Hematopoietic multipotent progenitor cell treated with erythropoietin and hydrocortisone succinate and interleukin-3 and kit ligand, for 4 days (in vitro differentiated cells): Measurements from ENCODE around the gene SETD5.
"Not testable (repeated sequence)": the region's sequence is repeated elsewhere in the genome, so short reads cannot be mapped to it uniquely, and the experiment has no call there.

Source experiments
- DNase-seq: peaks from one replicate; pipeline ENCODE4 v3.0.0-alpha.2; 2015

Gene SETD5

DNA sequence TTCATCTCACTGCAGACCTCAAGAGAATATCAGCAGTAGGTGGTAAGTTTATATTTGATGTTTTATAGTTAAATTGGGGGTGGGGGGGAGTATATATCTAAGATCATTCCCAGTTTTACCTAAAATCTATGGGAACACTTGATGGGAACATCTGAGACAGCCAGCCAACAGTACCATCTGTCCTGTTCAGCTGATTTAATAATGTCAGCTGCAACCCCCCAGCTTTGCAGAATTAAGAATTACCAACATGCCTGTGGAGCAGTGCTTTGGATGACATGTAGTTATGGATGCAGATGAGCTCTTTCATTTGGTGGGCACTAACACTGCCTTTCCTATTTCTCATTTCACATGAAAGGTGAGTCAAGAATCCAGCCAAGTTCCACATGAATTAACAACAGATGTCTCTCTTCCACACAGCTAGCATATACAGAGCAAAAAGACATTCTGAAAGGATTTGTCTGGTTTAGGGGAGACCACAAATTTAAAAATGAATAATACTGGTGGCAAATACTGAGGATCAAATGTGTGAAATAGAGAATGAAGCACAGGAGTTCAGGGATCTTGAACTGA, 76.2 kb downstream of the SETD5 start:
- DNase-seq: no peak

DNA sequence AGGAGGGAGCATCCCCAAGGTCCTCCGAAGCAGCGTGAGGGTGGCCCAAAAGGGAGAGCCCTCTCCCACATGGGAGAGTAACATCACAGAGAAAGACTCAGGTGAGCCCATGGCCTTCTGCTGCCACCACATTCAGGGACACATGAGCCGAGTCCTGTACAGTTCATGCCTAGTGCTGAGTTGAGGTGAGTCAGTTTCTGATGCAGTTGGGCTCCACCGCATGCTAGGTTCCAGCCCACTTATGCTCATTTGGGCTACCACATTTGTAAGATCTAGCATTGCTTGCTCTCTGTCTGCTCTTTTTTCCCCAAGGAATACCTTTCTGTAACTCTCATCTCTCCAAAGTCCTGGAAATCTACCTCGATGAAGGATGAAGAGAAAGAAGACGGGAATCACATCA, 77.1 kb downstream of the SETD5 start:
- no peak for DNase-seq

- DNase-seq: no peak
Observed at GRCh38 chr3:9476935-9477334, 79.5 kb downstream of the SETD5 start.

DNA sequence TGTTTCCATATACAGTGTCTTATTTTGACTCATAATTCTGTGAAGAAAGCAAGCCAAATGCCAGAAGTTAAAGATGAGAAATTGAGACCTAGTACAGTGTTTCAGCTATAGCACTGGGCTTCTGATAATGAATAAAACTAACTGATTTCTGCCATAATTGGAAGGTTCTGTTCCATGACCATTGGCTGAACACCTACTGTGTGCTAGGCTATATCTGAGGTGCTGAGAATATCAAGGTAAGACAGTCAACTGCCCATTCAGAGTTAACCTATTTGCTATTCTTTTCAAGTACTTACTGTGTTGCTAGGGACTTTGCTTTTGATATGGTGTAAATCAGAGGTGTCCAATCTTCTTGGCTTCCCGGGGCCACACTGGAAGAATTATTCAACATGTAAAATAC, 82.8 kb downstream of the SETD5 start:
- DNase-seq: no peak

GRCh38 chr3:9485248-9485647, 87.8 kb downstream of the SETD5 start:
- DNase-seq: no peak

DNA sequence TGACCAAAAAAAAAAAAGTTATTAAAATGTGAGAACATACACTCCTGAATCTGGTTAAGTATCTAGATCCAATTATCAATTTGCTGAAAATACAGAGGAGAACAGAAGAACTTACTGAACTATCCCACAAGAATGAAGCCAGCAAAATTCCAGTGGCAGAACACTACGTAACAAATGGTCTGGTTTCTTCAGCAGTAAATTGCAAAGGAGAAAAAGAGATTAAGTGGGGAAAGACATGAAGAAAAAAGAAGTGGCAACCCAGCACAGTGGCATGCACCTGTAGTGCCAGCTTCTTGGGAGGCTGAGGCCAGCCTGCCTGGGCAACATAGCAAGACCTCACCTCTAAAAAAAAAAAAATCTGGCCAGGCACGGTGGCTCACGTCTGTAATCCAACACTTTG, 94.1 kb downstream of the SETD5 start:
- no peak for DNase-seq

DNA sequence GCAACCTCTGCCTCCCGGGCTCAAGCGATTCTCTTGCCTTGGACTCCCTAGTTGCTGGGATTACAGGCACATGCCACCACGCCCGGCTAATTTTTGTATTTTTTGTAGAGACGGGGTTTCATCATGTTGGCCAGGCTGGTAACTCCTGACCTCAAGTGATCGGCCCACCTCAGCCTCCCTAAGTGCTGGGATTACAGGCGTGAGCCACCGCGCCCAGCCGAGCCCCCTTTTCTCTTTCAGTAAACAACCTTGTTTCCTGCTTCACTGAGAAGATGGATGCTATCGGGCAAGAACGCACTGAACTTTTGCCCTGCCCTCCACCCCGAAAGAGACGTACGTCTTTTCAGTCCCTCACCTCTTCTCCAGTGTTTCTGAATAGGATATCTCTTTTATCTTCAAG, 96.6 kb downstream of the SETD5 start:
- DNase-seq: not testable (repeated sequence)

- no peak for DNase-seq
Observed at GRCh38 chr3:9496893-9497292, 99.5 kb downstream of the SETD5 start.

DNA sequence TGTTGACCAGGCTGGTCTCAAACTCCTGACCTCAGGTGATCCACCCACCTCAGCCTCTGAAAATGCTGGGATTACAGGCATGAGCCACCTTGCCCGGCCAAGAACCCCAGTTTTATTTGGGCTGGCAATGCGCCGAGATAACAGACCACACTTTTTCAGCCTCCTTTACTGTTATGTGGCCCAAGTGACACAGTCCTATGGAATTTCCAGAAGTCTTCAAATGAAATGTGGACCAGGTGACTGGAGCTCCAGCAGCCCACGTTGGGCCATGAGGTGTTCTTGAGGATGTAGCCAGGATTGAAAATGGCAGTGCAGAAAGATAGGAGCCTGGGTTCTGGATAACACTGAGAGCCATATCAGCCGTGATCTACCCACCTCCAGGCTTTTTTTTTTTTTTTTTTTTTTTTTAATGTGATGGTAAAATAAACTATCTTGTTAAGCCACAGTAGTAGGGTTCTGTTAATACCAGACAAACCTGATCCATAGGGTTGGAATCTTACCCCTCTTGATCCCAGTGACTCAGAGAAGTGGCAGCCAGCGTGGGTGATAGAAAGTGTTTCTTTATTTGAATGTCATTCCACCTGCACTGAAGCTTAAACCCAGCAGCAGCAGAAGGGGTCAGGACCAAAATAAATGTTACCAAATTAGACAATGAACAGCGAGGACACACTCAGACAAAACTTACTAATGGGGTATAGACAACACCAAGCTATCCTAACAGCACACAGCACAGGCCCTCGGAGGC, 100.6 kb downstream of the SETD5 start:
- no peak for DNase-seq

- no peak for DNase-seq
Observed at GRCh38 chr3:9498781-9499180, 101.4 kb downstream of the SETD5 start.

- no peak for DNase-seq
Observed at GRCh38 chr3:9499455-9500107, 102.2 kb downstream of the SETD5 start.

DNA sequence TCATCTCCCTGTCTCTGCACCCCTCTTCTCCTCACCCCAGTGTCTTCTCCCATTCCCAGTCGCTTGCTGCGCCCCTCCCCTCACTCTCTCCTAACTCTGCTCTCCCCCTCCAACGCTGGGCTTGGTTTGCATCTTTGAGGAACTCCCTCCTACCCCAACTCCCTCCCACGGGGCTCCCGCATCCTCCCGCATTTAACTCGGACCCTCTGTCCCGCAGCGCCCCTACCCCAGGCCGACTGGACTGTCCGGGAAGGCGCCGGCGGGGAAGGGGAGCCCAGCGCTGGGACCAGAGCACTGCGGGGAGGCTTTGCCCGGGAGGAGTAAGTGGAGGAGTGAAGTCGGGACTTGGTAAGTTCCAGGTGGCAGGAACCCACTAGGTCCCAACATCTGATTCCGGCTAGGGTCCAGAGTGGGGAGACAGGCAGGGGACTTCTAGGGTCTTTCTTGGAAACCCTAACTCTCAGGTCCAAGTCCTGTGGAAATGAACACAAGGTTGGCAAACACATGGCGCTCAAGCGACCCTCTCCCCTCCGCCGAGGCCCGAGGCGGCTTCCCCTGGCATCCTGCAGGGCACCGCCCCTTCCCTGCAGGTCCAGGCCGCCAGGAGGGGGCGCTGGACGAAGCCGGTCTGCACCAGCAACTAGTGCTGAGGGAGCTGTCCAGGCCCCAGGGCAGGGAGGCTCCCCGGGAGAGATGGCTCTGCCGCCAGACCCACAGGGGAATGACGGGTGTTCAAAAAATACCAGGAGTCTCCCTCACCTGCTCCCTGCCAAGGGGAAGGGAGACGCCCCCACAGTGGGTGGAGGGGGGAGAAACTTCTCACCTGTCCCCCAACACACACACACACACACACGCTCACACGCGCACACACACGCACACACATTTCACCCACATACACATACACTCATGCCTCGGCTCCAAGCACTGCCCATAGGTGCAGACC, 103.0 kb downstream of the SETD5 start:
- DNase-seq: peak; percentile 85

DNA sequence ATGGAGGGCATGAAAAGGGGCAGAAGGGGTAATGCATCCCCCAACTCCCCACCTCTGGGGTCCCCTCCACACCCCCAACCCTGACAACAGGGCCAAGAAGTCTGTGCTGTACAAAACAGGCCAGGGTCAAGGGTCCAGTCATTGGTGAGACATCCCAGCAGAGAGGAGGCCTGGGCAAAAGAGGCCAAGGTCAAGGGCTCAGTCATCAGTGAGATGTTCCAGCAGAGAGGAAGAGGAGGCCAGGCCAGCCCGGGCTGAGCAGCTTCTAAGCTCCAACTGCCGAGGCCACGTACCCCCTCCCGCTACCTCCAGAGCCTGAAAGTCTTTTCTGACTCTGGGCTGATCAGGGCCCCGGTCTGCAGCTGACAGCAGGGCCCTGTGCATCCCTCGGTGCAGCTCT, 103.8 kb downstream of the SETD5 start:
- DNase-seq: no peak

DNA sequence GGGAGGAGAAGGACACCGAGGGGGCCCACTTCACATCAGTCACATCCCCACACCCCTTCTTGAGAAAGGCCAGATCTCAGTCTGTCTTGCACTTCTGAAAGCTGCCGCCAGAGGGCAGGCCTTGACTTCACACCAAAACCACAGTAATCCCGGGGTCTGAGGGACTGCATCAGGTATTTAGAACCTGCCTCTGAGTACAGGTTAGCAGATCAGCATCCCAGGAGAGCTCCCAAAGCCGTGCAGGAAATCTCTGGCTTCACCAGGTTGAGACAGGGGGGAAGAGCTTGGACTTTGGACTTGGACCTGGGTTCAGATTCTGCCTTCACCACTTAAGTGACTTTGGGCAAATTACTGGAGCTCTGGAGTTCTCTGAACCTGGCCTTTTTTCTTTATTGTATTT, 105.9 kb downstream of the SETD5 start:
- DNase-seq: peak; percentile 82

DNA sequence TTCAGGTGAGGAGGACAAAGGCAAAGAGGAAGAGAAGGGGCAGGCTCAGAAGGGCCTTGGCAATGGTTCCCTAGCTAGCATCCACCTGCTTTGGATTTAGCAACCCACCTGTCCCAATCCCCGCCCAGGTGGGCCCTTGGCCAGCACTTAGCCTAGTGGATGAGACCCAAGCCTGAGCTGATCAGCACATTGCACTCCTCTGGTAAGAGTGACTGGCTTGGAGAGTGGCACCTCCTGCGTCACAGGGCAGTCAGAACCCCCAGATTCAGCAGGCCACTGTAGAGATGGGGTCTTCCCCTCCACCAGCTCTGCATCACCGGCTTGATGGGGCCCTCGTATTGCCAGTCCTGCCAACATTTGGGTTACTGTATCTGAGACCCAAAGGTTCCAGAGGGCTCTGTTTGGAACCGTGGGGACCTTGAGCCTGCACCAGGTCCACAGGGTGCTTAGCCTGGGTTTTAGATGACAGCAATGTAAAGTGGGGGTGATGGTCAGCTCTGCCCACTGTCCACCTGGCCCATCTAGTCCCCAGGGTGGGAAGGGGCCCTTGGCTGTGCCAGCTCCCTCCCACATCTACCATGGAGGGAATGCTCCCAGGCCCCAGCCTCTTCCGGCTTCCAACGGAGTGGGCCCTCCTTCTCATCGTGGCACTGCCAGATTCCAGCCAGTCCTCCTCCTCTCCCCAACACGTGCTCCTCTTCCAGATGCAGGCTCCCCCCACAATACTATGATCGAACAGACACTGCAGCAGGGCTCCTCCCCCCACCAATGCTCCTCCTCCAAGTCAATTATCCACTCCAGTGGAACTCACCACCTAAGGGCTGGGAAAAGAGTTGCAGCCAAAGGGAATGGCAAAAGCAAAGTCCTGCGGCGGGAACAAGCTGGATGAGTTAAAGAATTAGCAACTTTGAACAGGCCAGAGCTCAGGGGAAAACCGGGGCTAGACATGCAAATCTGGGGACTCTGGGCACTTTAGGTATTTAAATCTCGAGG, 110.5 kb downstream of the SETD5 start:
- no peak for DNase-seq

DNA sequence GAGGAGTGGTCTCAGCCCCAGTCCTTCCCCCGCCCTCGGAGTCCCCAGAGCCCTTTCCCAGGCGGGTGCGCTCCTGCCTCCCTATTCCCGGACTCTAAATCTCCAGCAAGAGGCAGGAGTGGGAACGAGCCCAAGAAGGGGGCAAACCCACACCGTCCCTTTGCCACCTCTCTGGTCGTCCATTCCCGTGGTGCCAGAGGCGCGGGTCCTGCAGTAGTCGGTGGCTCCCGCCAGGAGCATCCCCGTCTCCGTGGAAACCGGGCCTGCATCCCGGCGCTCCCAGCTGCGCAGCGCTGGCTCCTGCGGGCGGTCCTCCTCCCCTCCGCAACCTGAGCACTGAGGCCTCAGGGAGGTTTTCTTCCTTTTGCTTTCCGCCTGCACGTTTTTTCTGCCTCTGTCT, 111.4 kb downstream of the SETD5 start:
- DNase-seq: no peak

DNA sequence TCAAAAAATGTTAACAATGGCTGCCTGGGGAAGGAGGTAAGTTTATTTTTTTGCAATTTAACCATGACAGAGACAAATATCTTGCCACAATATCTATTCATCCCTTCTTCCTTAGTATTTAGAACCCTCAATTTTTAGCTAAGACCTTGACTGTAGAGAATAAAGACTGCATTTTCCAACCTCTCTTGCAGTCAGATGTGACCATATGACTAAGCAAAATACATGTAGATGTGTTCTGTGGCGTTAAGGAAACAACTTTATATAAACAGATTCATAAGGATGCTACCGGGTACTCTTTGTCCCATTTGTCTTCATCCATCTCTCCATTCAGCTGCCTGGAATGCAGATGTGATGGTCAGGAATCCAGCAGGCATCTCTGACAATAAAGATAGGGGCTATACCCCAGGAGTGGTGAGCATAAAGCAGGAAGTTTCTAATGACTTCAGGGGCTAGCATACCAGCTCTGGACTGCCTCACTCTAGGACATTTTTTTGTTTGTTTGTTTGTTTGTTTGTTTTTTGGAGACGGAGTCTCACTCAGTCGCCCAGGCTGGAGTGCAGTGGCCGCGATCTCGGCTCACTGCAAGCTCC, 115.1 kb downstream of the SETD5 start:
- DNase-seq: no peak

DNA sequence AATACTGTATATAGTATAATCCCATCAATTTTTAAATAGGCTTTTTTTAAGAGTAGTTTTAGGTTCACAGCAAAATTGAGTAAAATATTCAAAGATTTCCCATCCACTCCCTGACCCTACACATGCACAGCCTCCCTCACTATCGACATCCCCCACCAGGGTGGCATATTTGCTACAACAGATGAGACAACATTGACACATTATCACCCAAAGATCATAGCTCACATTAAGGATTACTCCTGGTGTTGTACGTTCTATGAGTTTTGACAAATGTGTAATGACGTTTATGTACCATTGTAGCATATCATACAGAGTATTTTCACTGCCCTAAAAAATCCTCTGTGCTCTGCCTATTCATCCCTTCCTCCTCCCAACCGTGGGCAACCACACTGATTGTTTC, 116.9 kb downstream of the SETD5 start:
- no peak for DNase-seq

DNA sequence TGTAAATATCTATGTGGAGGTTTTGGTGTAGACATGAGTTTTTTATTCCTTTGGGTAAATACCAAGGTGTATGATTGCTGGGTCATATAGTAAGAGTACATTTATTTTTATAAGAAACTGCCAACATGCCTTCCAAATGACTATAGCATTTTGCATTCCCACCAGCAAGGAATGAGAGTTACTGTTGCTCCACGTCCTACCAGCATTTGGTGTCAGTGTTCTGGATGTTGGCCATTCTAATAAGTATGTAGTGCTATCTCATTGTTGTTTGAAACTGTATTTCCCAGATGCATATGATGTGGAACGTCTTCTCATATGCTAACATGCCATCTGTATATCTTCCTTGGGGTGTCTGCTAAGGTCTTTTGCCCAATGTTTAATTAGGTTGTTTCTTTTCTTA, 117.5 kb downstream of the SETD5 start:
- no peak for DNase-seq

DNA sequence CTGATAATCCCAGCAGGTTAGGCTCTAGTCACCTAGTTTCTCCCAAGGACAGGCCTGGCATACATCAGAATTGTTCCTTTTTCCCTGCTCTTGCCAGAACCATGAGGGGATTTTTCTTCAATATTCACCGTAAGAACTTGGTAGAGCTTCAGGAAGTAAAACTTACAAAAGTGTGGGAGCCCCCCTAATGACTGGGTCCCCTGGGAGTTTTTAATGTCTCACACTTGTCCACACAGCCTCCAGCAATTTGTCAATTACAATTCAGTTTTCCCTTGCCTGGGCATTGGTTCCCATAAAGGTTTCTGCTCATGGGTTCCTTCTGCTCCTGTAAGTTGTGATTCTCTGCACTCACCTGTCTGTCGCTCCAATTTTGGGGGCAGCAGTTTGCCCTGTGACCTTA, 127.7 kb downstream of the SETD5 start:
- no peak for DNase-seq
